Measurements from ENCODE around the gene CRELD2. TPM values are rescaled to one million over a fixed set of nuclear protein-coding genes. Genes with fewer than 3 reads are reported as not detected.

CRELD2 gene
- total and polyA plus RNA-seq, 3 experiments from 2014 or later: 49.4 to 53.2 (median 50.7) TPM

- Histone ChIP-seq H3K4me3 (ENCODE audit: low read length) (no peak overlapping the region), H3K4me1 (ENCODE audit: insufficient read depth, low read length) (no peaks in the 10 kb centered on the region), H3K36me3 (ENCODE audit: insufficient read depth, low read length) (peaks cover 21% of the 10 kb centered on the region), H3K27ac (ENCODE audit: low read depth, low read length) (no peak overlapping the region), H3K9me3 (ENCODE audit: low read length) (no peaks in the 10 kb centered on the region), H3K27me3 (ENCODE audit: insufficient read depth, low read length, poor library complexity, severe bottlenecking) (no peaks in the 10 kb centered on the region)
- DNase-seq: no peak
- CTCF ChIA-PET: interaction anchor here (1.1 kb wide), 1 partner anchor 47 kb away, joined by 3 read pairs; no protein-coding TSS in a partner anchor
- H3K27ac Mint-ChIP-seq: no peak overlapping the region
- H3K4me3 Mint-ChIP-seq: no peak overlapping the region
- POLR2A ChIA-PET: no interaction called here
- H3K4me1 Mint-ChIP-seq: peaks cover 0 to 7% (median 4%) of the 10 kb centered on the region in 3 donors
- peaks cover 4 to 58% (median 14%) of the 10 kb centered on the region in 3 donors for H3K36me3 Mint-ChIP-seq
- peaks cover 0 to 2% of the 10 kb centered on the region in 2 donors for H3K27me3 Mint-ChIP-seq
- no peaks in the 10 kb centered on the region for H3K9me3 Mint-ChIP-seq
Measured at GRCh38 chr22:49901457-49901856, 17.0 kb upstream of the CRELD2 start.

- Histone ChIP-seq H3K36me3 (ENCODE audit: insufficient read depth, low read length) (peaks cover 31% of the 10 kb centered on the region), H3K4me1 (ENCODE audit: insufficient read depth, low read length) (no peaks in the 10 kb centered on the region), H3K27me3 (ENCODE audit: insufficient read depth, low read length, poor library complexity, severe bottlenecking) (no peaks in the 10 kb centered on the region), H3K4me3 (ENCODE audit: low read length) (no peak overlapping the region), H3K27ac (ENCODE audit: low read depth, low read length) (no peak overlapping the region), H3K9me3 (ENCODE audit: low read length) (no peaks in the 10 kb centered on the region)
- CTCF ChIA-PET: no interaction called here
- no peaks in the 10 kb centered on the region for H3K9me3 Mint-ChIP-seq
- peaks cover 7 to 68% (median 14%) of the 10 kb centered on the region in 3 donors for H3K36me3 Mint-ChIP-seq
- peak overlapping the region in 1 of 8 donors; percentile 36 for H3K27ac Mint-ChIP-seq
- H3K4me1 Mint-ChIP-seq: peaks cover 6 to 11% (median 8%) of the 10 kb centered on the region in 3 donors
- peaks cover 0 to 2% of the 10 kb centered on the region in 2 donors for H3K27me3 Mint-ChIP-seq
- no peak for DNase-seq
- no peak overlapping the region for H3K4me3 Mint-ChIP-seq
- POLR2A ChIA-PET: interaction anchor here (0.6 to 1.0 kb wide), 2 partner anchors 71 to 114 kb away, joined by 3 read pairs; no protein-coding TSS in a partner anchor
Measured at GRCh38 chr22:49903322-49904039, 15.0 kb upstream of the CRELD2 start.

GRCh38 chr22:49904040-49904369, 14.4 kb upstream of the CRELD2 start:
- Histone ChIP-seq H3K27me3 (ENCODE audit: insufficient read depth, low read length, poor library complexity, severe bottlenecking) (no peaks in the 10 kb centered on the region), H3K36me3 (ENCODE audit: insufficient read depth, low read length) (peaks cover 31% of the 10 kb centered on the region), H3K4me1 (ENCODE audit: insufficient read depth, low read length) (no peaks in the 10 kb centered on the region), H3K27ac (ENCODE audit: low read depth, low read length) (no peak overlapping the region), H3K9me3 (ENCODE audit: low read length) (no peaks in the 10 kb centered on the region), H3K4me3 (ENCODE audit: low read length) (no peak overlapping the region)
- ChIA-PET POLR2A (no interaction called here), CTCF (no interaction called here)
- Mint-ChIP-seq H3K27ac (no peak overlapping the region), H3K4me3 (no peak overlapping the region), H3K27me3 (peaks cover 0 to 2% of the 10 kb centered on the region in 2 donors), H3K36me3 (peaks cover 7 to 74% (median 14%) of the 10 kb centered on the region in 3 donors), H3K9me3 (no peaks in the 10 kb centered on the region), H3K4me1 (peaks cover 7 to 11% (median 8%) of the 10 kb centered on the region in 3 donors)
- no peak for DNase-seq

DNA sequence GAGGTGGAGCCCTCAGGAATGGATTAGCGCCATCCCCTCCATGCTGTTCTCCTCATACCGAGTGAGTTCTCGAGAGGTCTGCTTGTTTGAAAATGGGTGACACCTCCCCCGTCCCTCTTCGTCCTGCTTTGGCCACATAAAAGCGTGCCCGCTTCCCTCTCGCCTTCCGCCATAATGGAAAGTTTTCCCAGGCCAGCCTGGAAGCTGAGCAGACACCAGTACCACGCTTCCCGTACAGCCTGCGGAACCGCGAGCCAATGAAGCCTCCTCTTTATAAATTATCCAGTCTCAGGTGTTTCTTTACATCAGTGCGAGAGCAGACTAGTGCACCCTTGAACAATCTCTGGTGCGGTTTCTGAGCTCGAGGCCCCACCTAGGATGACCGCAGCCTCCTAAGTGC, 13.0 kb upstream of the CRELD2 start:
- Histone ChIP-seq H3K36me3 (ENCODE audit: insufficient read depth, low read length) (peaks cover 31% of the 10 kb centered on the region), H3K9me3 (ENCODE audit: low read length) (no peaks in the 10 kb centered on the region), H3K4me1 (ENCODE audit: insufficient read depth, low read length) (no peaks in the 10 kb centered on the region), H3K27me3 (ENCODE audit: insufficient read depth, low read length, poor library complexity, severe bottlenecking) (no peaks in the 10 kb centered on the region), H3K4me3 (ENCODE audit: low read length) (no peak overlapping the region), H3K27ac (ENCODE audit: low read depth, low read length) (no peak overlapping the region)
- peak overlapping the region in 5 of 8 donors; percentile 32 to 97 (median 69) for H3K27ac Mint-ChIP-seq
- no peaks in the 10 kb centered on the region for H3K9me3 Mint-ChIP-seq
- no peak for DNase-seq
- peaks cover 0 to 2% of the 10 kb centered on the region in 2 donors for H3K27me3 Mint-ChIP-seq
- ChIA-PET CTCF (no interaction called here), POLR2A (interaction anchor here (0.6 kb wide), 1 partner anchor 10 kb away, joined by 4 read pairs; no protein-coding TSS in a partner anchor)
- peaks cover 6 to 80% (median 10%) of the 10 kb centered on the region in 3 donors for H3K36me3 Mint-ChIP-seq
- no peak overlapping the region for H3K4me3 Mint-ChIP-seq
- H3K4me1 Mint-ChIP-seq: peaks cover 7 to 8% (median 8%) of the 10 kb centered on the region in 3 donors

GRCh38 chr22:49906071-49906798, 12.2 kb upstream of the CRELD2 start:
- Mint-ChIP-seq H3K27ac (peak overlapping the region in 2 of 8 donors; percentile 38 to 50), H3K4me3 (no peak overlapping the region)

DNA sequence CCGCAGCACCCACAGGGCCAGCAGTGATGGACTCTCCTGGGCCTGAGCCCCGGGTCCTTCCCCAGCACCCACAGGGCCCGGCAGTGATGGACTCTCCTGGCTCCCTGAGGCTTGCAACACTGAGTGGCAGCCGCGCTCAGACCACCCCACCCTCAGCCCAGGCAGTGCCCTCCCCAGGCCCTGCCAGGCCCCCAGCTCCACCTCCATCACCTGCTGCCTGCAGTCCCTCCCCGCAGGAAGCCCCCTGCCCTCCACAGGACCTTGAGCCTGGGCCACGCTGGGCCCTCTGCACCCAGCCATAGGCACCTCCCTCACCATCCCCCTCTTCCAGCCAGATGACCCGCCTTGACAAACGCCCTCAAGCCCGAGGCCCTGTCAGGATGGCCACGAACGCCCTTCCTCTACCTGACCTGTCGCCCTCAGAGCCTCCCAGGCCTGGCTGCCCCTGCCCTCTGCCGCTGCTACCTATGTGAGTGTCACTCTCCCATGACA, 11.6 kb upstream of the CRELD2 start:
- Histone ChIP-seq H3K27me3 (ENCODE audit: insufficient read depth, low read length, poor library complexity, severe bottlenecking) (no peaks in the 10 kb centered on the region), H3K36me3 (ENCODE audit: insufficient read depth, low read length) (peaks cover 24% of the 10 kb centered on the region), H3K4me1 (ENCODE audit: insufficient read depth, low read length) (no peaks in the 10 kb centered on the region), H3K27ac (ENCODE audit: low read depth, low read length) (no peak overlapping the region), H3K9me3 (ENCODE audit: low read length) (no peaks in the 10 kb centered on the region), H3K4me3 (ENCODE audit: low read length) (no peak overlapping the region)
- ChIA-PET CTCF (no interaction called here), POLR2A (no interaction called here)
- no peaks in the 10 kb centered on the region for H3K9me3 Mint-ChIP-seq
- peaks cover 7 to 8% (median 8%) of the 10 kb centered on the region in 3 donors for H3K4me1 Mint-ChIP-seq
- peak overlapping the region in 1 of 7 donors; percentile 63 for H3K4me3 Mint-ChIP-seq
- H3K27me3 Mint-ChIP-seq: peaks cover 0 to 2% of the 10 kb centered on the region in 2 donors
- peaks cover 0 to 79% (median 3%) of the 10 kb centered on the region in 3 donors for H3K36me3 Mint-ChIP-seq
- no peak for DNase-seq
- peak overlapping the region in 7 of 8 donors; percentile 21 to 91 (median 72) for H3K27ac Mint-ChIP-seq

More at GRCh38 chr22:49906071-49906798, 12.2 kb upstream of the CRELD2 start:
- Histone ChIP-seq H3K27ac (ENCODE audit: low read depth, low read length) (no peak overlapping the region), H3K4me3 (ENCODE audit: low read length) (no peak overlapping the region), H3K27me3 (ENCODE audit: insufficient read depth, low read length, poor library complexity, severe bottlenecking) (no peaks in the 10 kb centered on the region), H3K4me1 (ENCODE audit: insufficient read depth, low read length) (no peaks in the 10 kb centered on the region), H3K36me3 (ENCODE audit: insufficient read depth, low read length) (peaks cover 30% of the 10 kb centered on the region), H3K9me3 (ENCODE audit: low read length) (no peaks in the 10 kb centered on the region)
- no peaks in the 10 kb centered on the region for H3K9me3 Mint-ChIP-seq
- H3K36me3 Mint-ChIP-seq: peaks cover 3 to 81% (median 4%) of the 10 kb centered on the region in 3 donors
- no peak for DNase-seq
- H3K27me3 Mint-ChIP-seq: peaks cover 0 to 2% of the 10 kb centered on the region in 2 donors
- peaks cover 7 to 8% (median 8%) of the 10 kb centered on the region in 3 donors for H3K4me1 Mint-ChIP-seq
- ChIA-PET CTCF (no interaction called here), POLR2A (interaction anchor here (0.6 kb wide), 1 partner anchor 11 kb away, joined by 4 read pairs; no protein-coding TSS in a partner anchor)

DNA sequence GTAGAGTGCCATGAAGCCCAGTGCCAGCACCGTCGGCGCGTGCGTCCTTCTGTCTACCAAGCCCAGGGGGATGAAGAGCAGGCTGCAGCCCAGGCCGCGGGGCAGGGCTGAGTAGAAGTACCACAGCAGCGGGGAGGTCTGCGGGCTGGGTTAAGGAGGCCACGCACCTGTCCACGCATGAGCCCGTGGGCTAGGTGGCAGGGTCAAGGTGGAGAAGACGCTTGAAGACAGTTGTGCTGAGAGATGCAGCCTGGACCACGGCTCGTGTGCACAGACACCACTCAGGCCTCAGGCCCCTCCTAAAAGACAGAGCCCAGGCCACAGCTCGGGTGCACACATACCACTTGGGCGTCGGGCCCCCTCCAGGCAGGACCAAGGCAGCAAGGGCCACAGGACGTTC, 10.6 kb upstream of the CRELD2 start:
- peaks cover 0 to 80% (median 3%) of the 10 kb centered on the region in 3 donors for H3K36me3 Mint-ChIP-seq
- H3K27me3 Mint-ChIP-seq: peaks cover 0 to 2% of the 10 kb centered on the region in 2 donors
- POLR2A ChIA-PET: no interaction called here
- no peaks in the 10 kb centered on the region for H3K9me3 Mint-ChIP-seq
- peaks cover 7 to 8% (median 8%) of the 10 kb centered on the region in 3 donors for H3K4me1 Mint-ChIP-seq
- H3K27ac Mint-ChIP-seq: peak overlapping the region in 7 of 8 donors; percentile 7 to 91 (median 65)
- no peak overlapping the region for H3K4me3 ChIP-seq (ENCODE audit: low read length)
- no peaks in the 10 kb centered on the region for H3K4me1 ChIP-seq (ENCODE audit: insufficient read depth, low read length)
- CTCF ChIA-PET: interaction anchor here (1.0 kb wide), 1 partner anchor 11 kb away, joined by 3 read pairs; no protein-coding TSS in a partner anchor
- H3K4me3 Mint-ChIP-seq: no peak overlapping the region
- no peaks in the 10 kb centered on the region for H3K9me3 ChIP-seq (ENCODE audit: low read length)
- DNase-seq: no peak
- peaks cover 18% of the 10 kb centered on the region for H3K36me3 ChIP-seq (ENCODE audit: insufficient read depth, low read length)
- no peak overlapping the region for H3K27ac ChIP-seq (ENCODE audit: low read depth, low read length)
- H3K27me3 ChIP-seq (ENCODE audit: insufficient read depth, low read length, poor library complexity, severe bottlenecking): no peaks in the 10 kb centered on the region

Measured in CD8-positive, alpha-beta memory T cell (primary cell).